Tibial nerve (tissue), 4 donors: ENCODE measurements around the gene DECR2. TPM values are rescaled to one million over a fixed set of nuclear protein-coding genes. Genes with fewer than 3 reads are reported as not detected.
"Not testable (repeated sequence)": the region's sequence is repeated elsewhere in the genome, so short reads cannot be mapped to it uniquely, and the experiment has no call there.

Source experiments
- DNase-seq, 2 donors: peaks; one replicate each; pipeline ENCODE4 v3.0.0-alpha.2; 2019; ENCODE audit warnings: low spot score in 2 of 2
- H3K27ac ChIP-seq, 4 donors: fragments of 200-600 bp; sonication (generic) in 3 of 4; one replicate each; pipeline ENCODE4 v1.5.1; 2017 to 2019; ENCODE audit warnings: mild to moderate bottlenecking in 1 of 4
- H3K27me3 ChIP-seq, 2 donors: fragments of 200-600 bp; sonication (generic) in 1 of 2; one replicate each; pipeline versions ENCODE4 v1.5.1 to v1.6.0; 2017 to 2019
- H3K36me3 ChIP-seq, 3 donors: fragments of 200-600 bp; sonication (generic); one replicate each; pipeline ENCODE4 v1.5.1; 2018 to 2019
- H3K4me1 ChIP-seq, 4 donors: fragments of 200-600 bp; sonication (generic) in 3 of 4; one replicate each; pipeline ENCODE4 v1.5.1; 2017 to 2019
- H3K4me3 ChIP-seq, 4 donors: fragments of 200-600 bp; sonication (generic) in 3 of 4; one replicate each; pipeline ENCODE4 v1.5.1; 2017 to 2019; ENCODE audit warnings: mild to moderate bottlenecking in 1 of 4, moderate library complexity in 1 of 4
- H3K9me3 ChIP-seq, 4 donors: fragments of 200-600 bp; sonication (generic) in 3 of 4; one replicate each; pipeline ENCODE4 v1.5.1; 2017 to 2019
- EP300 ChIP-seq, 2 donors: sonication (generic); formaldehyde crosslinking; IDR thresholded peaks; one replicate each; pipeline ENCODE4 v1.6.1; 2017; ENCODE audit warnings: antibody characterized with exemption in 2 of 2, mild to moderate bottlenecking in 1 of 2
- POLR2A ChIP-seq, 2 donors: fragments of 450-650 bp; IDR thresholded peaks; one replicate each; pipeline ENCODE4 v1.6.1; 2017; ENCODE audit warnings: antibody characterized with exemption in 2 of 2, mild to moderate bottlenecking in 2 of 2, moderate library complexity in 2 of 2
- WGBS, 2 donors: methylation state at CpG; one replicate each; pipeline ENCODE4 v1.1.5; 2018; 5-methylcytosine and 5-hydroxymethylcytosine counted together
- total RNA-seq, 4 donors: library from RNA; depleted of rRNA; stranded (reverse); fragments of >200 nt; gene quantifications; one replicate each; pipeline ENCODE4 v1.1.0, GENCODE V29; 2016
- TF ChIP-seq, protein P1 (sequence below), 5 experiments: fragments of 200-600 bp in 3 of 5; fragments of 450-650 bp in 2 of 5; sonication (generic) in 3 of 5; IDR thresholded peaks; one replicate each; pipeline ENCODE4 v1.5.1; 2016 to 2019; ENCODE audit warnings: antibody characterized with exemption in 5 of 5, mild to moderate bottlenecking in 3 of 5, moderate library complexity in 2 of 5

DECR2 gene
- total RNA-seq, 4 donors from 2014 or later, result 20.3 to 68.4 (median 33.6) TPM

DNA sequence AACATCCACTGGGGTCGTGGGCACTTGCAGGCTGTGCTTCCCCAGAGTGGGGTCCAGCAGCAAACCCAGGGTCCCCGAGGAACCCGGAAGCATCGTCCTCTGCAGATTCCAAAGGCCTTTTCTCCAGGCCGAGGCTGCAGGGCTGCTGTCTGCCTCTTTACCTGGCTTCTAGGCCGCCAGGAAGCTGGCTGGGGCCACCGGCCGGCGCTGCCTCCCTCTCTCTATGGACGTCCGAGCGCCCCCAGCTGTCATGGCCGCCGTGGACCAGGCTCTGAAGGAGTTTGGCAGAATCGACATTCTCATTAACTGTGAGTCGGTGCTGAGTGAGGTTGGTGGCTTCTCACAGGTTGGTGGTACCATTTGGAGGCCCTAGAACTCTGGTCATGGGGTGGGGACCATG, 5.6 kb downstream of the DECR2 start:
- Histone ChIP-seq H3K4me1 (peaks cover 0 to 6% (median 2%) of the 10 kb centered on the region in 4 donors), H3K36me3 (peaks cover 0 to 48% (median 0%) of the 10 kb centered on the region in 3 donors), H3K27ac (no peak overlapping the region), H3K27me3 (no peaks in the 10 kb centered on the region), H3K9me3 (no peaks in the 10 kb centered on the region), H3K4me3 (no peak overlapping the region)
- TF ChIP-seq EP300 (IDR thresholded peaks at IDR 0.05), result no peak
- TF ChIP-seq, protein P1, sequence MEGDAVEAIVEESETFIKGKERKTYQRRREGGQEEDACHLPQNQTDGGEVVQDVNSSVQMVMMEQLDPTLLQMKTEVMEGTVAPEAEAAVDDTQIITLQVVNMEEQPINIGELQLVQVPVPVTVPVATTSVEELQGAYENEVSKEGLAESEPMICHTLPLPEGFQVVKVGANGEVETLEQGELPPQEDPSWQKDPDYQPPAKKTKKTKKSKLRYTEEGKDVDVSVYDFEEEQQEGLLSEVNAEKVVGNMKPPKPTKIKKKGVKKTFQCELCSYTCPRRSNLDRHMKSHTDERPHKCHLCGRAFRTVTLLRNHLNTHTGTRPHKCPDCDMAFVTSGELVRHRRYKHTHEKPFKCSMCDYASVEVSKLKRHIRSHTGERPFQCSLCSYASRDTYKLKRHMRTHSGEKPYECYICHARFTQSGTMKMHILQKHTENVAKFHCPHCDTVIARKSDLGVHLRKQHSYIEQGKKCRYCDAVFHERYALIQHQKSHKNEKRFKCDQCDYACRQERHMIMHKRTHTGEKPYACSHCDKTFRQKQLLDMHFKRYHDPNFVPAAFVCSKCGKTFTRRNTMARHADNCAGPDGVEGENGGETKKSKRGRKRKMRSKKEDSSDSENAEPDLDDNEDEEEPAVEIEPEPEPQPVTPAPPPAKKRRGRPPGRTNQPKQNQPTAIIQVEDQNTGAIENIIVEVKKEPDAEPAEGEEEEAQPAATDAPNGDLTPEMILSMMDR (IDR thresholded peaks at IDR 0.05), result no peak
- WGBS, 2 donors, result 74 to 86% methylated on average over 8 to 16 of the region's 16 CpGs
- DNase-seq, result no peak

DNA sequence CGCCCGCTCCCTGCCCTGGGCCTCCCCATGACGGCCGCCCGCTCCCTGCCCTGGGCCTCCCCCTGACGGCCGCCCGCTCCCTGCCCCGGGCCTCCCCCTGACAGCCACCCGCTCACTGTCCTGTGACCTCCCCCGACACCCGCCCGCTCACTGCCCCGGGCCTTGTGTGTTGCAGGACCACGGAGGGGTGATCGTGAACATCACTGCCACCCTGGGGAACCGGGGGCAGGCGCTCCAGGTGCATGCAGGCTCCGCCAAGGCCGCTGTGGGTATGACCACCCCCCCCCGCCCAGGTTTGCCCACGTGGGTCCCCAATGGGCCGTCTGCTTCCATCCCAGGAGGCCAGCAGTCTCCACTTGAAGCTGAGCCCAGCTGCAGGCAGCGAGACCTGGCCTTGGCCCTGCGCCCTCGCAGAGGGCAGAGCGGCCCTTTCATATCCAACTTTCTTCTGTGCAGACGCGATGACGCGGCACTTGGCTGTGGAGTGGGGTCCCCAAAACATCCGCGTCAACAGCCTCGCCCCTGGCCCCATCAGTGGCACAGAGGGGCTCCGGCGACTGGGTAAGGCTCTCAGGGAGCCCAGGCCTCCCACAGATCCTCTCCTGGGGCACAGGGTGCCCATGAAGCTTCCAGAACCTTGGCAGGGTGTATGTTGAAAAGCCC, 9.0 kb downstream of the DECR2 start:
- Histone ChIP-seq H3K4me1 (no peaks in the 10 kb centered on the region), H3K36me3 (peaks cover 0 to 48% (median 0%) of the 10 kb centered on the region in 3 donors), H3K9me3 (no peaks in the 10 kb centered on the region), H3K27ac (no peak overlapping the region), H3K27me3 (no peaks in the 10 kb centered on the region), H3K4me3 (no peak overlapping the region)
- WGBS, 2 donors, result 82 to 83% methylated on average over 15 to 32 of the region's 36 CpGs
- TF ChIP-seq EP300 (IDR thresholded peaks at IDR 0.05), result no peak
- TF ChIP-seq POLR2A (IDR thresholded peaks at IDR 0.05), result no peak
- TF ChIP-seq, protein P1 (IDR thresholded peaks at IDR 0.05), result no peak
- DNase-seq, result no peak

DNA sequence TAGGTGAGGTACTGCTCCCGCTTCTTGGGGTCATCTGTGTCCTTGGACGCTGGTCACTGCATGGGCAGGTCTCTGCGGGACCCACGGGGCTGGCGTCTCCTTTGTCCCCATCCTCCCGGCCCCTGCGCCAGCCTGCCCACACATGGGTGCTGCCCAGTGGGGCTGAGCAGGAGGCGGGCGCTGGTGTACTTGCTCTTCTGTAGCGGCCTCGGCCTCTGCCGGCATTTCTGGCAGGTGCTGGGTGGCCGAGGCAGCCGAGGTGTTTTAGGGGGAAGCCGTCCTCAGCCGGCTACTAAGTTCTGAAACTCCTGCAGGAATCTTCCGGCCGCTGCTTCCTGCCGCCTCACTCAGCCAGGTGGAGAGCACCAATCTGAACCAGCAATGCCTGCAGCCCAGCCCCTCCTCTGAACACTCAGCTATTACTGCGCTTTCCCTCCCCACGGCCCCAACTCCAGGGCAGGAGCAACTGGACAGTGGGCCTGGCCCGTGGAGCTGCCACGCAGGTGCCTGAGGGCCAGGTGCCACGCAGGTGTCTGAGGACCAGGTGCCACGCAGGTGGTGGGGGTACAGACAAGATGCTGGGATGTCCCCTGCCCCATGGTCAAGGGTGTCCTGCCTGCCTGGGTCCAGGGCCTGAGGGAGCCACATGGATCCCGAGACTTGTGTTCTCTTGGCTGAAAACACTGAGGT, 10.0 kb downstream of the DECR2 start:
- Histone ChIP-seq H3K9me3 (no peaks in the 10 kb centered on the region), H3K27me3 (no peaks in the 10 kb centered on the region), H3K4me3 (no peak overlapping the region), H3K36me3 (peaks cover 0 to 42% (median 0%) of the 10 kb centered on the region in 3 donors), H3K27ac (no peak overlapping the region), H3K4me1 (no peaks in the 10 kb centered on the region)
- TF ChIP-seq, protein P1 (IDR thresholded peaks at IDR 0.05), result no peak
- TF ChIP-seq EP300 (IDR thresholded peaks at IDR 0.05) (no peak), POLR2A (IDR thresholded peaks at IDR 0.05) (no peak)
- DNase-seq, result no peak
- WGBS, 2 donors, result 90 to 92% methylated on average over 23 to 25 of the region's 26 CpGs

DNA sequence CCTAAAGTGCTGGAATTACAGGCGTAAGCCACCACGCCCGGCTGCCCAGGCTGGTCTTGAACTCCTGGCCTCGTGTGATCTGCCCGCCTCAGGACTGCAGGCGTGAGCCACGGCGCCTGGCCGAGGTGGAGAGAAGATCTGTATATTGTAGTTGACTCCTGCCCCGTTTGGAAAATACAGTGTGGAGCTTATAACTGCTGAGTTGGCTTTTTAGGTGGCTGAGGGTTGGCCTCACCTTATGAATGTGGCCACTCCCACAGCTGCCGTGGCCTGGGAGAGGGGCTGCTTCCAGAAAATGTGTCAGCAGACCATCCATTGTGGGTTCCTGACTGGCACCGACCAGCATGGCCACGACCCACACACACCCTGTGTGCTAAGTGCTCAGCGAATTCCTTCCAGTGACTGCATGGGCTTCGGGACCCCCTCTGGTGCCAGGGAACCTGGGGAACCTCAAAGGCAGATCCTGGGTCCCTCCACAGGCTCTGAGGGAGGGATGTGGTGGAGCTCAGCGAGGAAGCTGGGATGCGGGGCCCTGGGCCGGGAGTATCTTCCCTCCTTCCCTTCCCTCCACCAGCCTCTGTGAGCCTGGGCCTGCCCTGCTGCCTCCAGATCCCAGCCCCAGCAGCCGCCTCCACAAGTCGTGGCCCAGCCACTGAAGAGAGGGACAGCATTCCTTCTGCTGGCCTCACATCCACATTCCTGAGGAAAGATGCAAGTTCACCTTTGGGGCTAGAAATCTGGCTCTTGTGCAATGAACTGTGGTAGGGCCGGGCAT, 12.9 kb downstream of the DECR2 start:
- H3K4me1 ChIP-seq, result no peaks in the 10 kb centered on the region
- 86 to 88% methylated on average over 21 of the region's 21 CpGs for WGBS, 2 donors
- TF ChIP-seq EP300 (IDR thresholded peaks at IDR 0.05) (no peak), POLR2A (IDR thresholded peaks at IDR 0.05) (no peak)
- TF ChIP-seq, protein P1 (IDR thresholded peaks at IDR 0.05), result no peak
- H3K4me3 ChIP-seq, result no peak overlapping the region
- peaks cover 0 to 26% (median 0%) of the 10 kb centered on the region in 3 donors for H3K36me3 ChIP-seq
- no peak for DNase-seq
- no peaks in the 10 kb centered on the region for H3K27me3 ChIP-seq
- no peaks in the 10 kb centered on the region for H3K9me3 ChIP-seq
- H3K27ac ChIP-seq, result no peak overlapping the region

DNA sequence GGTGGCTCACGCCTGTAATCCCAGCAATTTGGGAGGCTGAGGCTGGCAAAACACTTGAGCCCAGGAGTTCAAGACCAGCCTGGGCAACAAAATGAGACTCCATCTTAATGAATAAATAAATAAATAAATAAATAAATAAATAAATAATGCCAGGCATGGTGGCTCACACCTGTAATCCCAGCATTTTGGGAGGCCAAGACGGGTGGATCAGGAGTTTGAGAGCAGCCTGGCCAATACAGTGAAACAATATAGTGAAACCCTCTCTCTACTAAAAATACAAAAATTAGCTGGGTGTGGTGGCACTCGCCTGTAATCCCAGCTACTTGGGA, 13.4 kb downstream of the DECR2 start:
- peaks cover 0 to 21% (median 0%) of the 10 kb centered on the region in 3 donors for H3K36me3 ChIP-seq
- H3K27me3 ChIP-seq, H3K4me3 ChIP-seq, H3K4me1 ChIP-seq, H3K27ac ChIP-seq, DNase-seq, H3K9me3 ChIP-seq: not testable (repeated sequence)
- 95 to 99% methylated on average over 3 of the region's 3 CpGs for WGBS, 2 donors

DNA sequence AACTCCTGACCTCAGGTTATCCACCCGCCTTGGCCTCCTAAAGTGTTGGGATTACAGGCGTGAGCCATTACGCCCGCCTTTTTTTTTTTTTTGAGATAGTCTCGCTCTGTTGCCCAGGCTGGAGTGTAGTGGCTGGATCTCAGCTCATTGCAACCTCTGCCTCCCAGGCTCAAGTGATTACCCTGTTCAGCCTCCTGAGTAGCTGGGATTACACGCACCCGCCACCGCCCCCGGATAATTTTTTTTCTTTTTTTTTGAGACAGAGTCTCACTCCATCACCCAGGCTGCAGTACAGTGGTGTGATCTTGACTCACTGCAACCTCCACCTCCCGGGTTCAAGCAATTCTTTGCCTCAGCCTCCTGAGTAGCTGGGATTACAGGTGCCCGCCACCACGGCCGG, 20.5 kb downstream of the DECR2 start:
- H3K27ac ChIP-seq, H3K9me3 ChIP-seq, H3K27me3 ChIP-seq, DNase-seq, H3K4me3 ChIP-seq, H3K36me3 ChIP-seq: not testable (repeated sequence)
- H3K4me1 ChIP-seq, result peaks cover 0 to 27% (median 15%) of the 10 kb centered on the region in 4 donors
- WGBS, 2 donors, result 92% methylated on average over 13 of the region's 13 CpGs
